Immature natural killer cell (primary cell): ENCODE data around the gene SPOCD1. TPM values are rescaled to one million over a fixed set of nuclear protein-coding genes. Genes with fewer than 3 reads are reported as not detected.
A peak's percentile ranks its signal among the peaks of the same experiment; 100 is the strongest.

Source experiments
- DNase-seq, 3 donors: peaks; one replicate each; pipeline ENCODE4 v3.0.0; 2022; ENCODE audit warnings: mixed read lengths in 1 of 3
- H3K27ac Mint-ChIP-seq, 6 donors: one replicate each; pipeline ENCODE4 v1.8.0; 2020; ENCODE audit warnings: mixed read lengths in 6 of 6, mild to moderate bottlenecking in 5 of 6, inconsistent platforms in 4 of 6, moderate library complexity in 3 of 6
- H3K27me3 Mint-ChIP-seq, 3 donors: one replicate each; pipeline ENCODE4 v1.8.0; 2020 to 2021; ENCODE audit warnings: low read depth in 3 of 3, mild to moderate bottlenecking in 3 of 3, mixed read lengths in 3 of 3, moderate library complexity in 3 of 3, inconsistent platforms in 1 of 3
- H3K36me3 Mint-ChIP-seq, 3 donors: one replicate each; pipeline ENCODE4 v1.8.0; 2020; ENCODE audit warnings: mixed read lengths in 3 of 3, inconsistent platforms in 2 of 3, mild to moderate bottlenecking in 2 of 3
- H3K4me1 Mint-ChIP-seq, 2 donors: one replicate each; pipeline ENCODE4 v1.8.0; 2020; ENCODE audit warnings: inconsistent platforms in 2 of 2, mild to moderate bottlenecking in 2 of 2, mixed read lengths in 2 of 2, moderate library complexity in 1 of 2
- H3K4me3 Mint-ChIP-seq, 5 donors: one replicate each; pipeline ENCODE4 v1.8.0; 2020; ENCODE audit warnings: mild to moderate bottlenecking in 5 of 5, mixed read lengths in 5 of 5, inconsistent platforms in 3 of 5, moderate library complexity in 3 of 5
- H3K9me3 Mint-ChIP-seq, 6 donors: one replicate each; pipeline ENCODE4 v1.8.0; 2020; ENCODE audit warnings: mild to moderate bottlenecking in 6 of 6, mixed read lengths in 6 of 6, inconsistent platforms in 4 of 6, moderate library complexity in 3 of 6
- polyA plus RNA-seq, 3 donors: library from polyadenylated mRNA; unstranded; fragments of 300-500 nt; fragmentation: Illumina TruSeq; gene quantifications; one replicate each; pipeline ENCODE4 v1.2.3, GENCODE V29; 2021

Gene SPOCD1
- polyA plus RNA-seq, 3 donors from 2014 or later = 0.24 to 2.5 (median 0.46) TPM

GRCh38 chr1:31775210-31775999 lies 40.4 kb downstream of the SPOCD1 start:
- peaks cover 3 to 6% (median 3%) of the 10 kb centered on the region in 3 donors for H3K36me3 Mint-ChIP-seq
- H3K4me1 Mint-ChIP-seq = peaks cover 21 to 25% of the 10 kb centered on the region in 2 donors
- H3K27ac Mint-ChIP-seq = no peak overlapping the region
- H3K27me3 Mint-ChIP-seq = peaks cover 15 to 35% (median 17%) of the 10 kb centered on the region in 3 donors
- no peak overlapping the region for H3K4me3 Mint-ChIP-seq
- no peaks in the 10 kb centered on the region for H3K9me3 Mint-ChIP-seq
- DNase-seq = no peak

DNA sequence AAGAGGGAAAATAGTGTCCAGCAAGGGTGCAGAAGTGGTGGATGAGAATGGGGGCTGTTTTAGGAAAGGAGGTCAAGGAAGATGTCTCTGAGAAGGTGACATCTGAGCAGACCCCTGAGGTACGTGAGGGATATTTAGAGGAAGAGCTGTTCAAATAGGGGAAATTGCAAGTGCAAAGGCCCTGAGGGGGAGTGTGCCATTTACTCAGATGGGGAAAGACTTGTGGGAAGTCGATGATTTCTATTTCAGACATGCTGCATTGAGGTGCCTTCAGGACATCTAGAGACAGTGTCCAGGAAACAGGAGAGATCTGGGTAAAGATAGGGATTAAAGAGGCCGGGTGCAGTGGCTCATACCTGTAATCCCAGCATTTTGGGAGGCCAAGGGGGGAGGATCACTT lies 41.3 kb downstream of the SPOCD1 start:
- peaks cover 21 to 25% of the 10 kb centered on the region in 2 donors for H3K4me1 Mint-ChIP-seq
- no peak overlapping the region for H3K27ac Mint-ChIP-seq
- no peaks in the 10 kb centered on the region for H3K9me3 Mint-ChIP-seq
- peaks cover 3 to 6% (median 3%) of the 10 kb centered on the region in 3 donors for H3K36me3 Mint-ChIP-seq
- no peak for DNase-seq
- peak overlapping the region in 1 of 5 donors; percentile 13 for H3K4me3 Mint-ChIP-seq
- H3K27me3 Mint-ChIP-seq = peaks cover 15 to 35% (median 17%) of the 10 kb centered on the region in 3 donors

GRCh38 chr1:31773861-31774260 lies 42.0 kb downstream of the SPOCD1 start:
- Mint-ChIP-seq H3K27me3 (peaks cover 15 to 35% (median 17%) of the 10 kb centered on the region in 3 donors), H3K4me1 (peaks cover 23 to 25% of the 10 kb centered on the region in 2 donors), H3K27ac (no peak overlapping the region), H3K9me3 (no peaks in the 10 kb centered on the region), H3K36me3 (peaks cover 3 to 6% (median 3%) of the 10 kb centered on the region in 3 donors), H3K4me3 (no peak overlapping the region)
- DNase-seq = no peak

DNA sequence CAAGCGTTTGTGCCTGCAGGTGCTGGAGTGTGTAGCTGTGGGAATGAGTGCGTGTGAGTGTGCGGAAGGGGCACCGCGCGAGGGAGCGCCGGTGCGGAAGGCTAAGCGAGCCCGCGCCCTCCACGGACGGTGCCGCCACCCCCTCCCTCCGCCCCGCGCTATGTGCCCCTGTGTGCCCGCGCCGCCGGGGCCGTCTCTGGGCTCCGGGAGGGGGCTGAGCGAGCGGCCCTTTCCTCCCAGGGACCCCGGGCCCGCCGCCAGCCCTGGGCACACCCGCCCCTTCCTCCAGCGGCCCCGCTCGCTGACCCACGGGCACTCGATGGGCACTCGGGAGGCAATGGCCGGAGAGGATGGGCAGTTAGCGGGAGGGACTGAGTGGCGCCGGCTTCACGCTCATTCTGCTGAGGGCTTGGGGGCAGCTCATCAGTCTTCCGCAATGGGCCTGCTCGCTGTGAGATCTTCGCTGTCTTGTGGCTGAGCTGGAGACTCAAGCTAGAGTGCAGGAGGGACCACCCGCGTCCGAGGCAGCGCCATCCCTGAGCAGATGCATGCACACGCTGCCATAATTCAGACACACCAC lies 43.1 kb downstream of the SPOCD1 start:
- DNase-seq = no peak
- Mint-ChIP-seq H3K4me1 (peaks cover 23 to 25% of the 10 kb centered on the region in 2 donors), H3K4me3 (peak overlapping the region; percentile 81 to 95 (median 91)), H3K36me3 (peaks cover 3 to 6% (median 3%) of the 10 kb centered on the region in 3 donors), H3K27ac (no peak overlapping the region), H3K27me3 (peaks cover 17 to 35% (median 17%) of the 10 kb centered on the region in 3 donors), H3K9me3 (no peaks in the 10 kb centered on the region)

- peaks cover 17 to 32% (median 17%) of the 10 kb centered on the region in 3 donors for H3K27me3 Mint-ChIP-seq
Observed at GRCh38 chr1:31771891-31772668, 43.7 kb downstream of the SPOCD1 start.

DNA sequence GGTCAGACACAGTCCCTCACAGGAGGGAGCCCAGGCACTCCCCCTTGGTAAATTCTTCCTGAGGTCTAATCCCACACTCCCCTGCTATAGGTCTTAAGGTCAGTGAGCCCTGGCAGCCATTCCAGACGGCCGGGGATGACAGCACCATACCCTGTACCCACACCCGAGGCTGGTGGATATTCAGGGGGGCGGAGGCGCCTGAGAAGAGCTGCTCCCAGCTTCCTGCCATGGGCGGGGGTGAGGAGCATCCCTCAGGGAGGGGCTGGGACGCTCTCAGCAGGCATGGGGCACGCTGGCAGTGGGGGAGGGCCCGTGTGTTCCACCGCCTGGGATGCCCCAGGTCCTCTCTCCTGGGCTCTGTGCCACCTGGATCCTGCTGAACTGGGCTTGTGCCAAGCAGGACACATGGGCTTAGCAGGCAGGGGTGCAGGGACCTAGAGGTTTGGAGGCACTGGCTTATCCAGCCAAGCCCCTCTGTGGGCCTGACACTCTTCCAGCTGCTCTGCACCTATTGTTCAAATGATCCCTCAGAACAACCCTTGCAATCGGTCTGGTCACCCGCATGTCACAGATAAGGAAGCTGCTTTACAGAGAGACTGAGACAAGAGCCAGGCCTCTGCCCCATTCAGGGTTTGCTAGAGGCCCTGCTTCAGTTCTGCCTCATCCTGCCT lies 46.0 kb downstream of the SPOCD1 start:
- Mint-ChIP-seq H3K4me1 (peaks cover 27 to 29% of the 10 kb centered on the region in 2 donors), H3K9me3 (no peaks in the 10 kb centered on the region), H3K4me3 (peak overlapping the region in 1 of 5 donors; percentile 9), H3K36me3 (peaks cover 3 to 6% (median 3%) of the 10 kb centered on the region in 3 donors), H3K27ac (no peak overlapping the region), H3K27me3 (peaks cover 12 to 29% (median 15%) of the 10 kb centered on the region in 3 donors)
- DNase-seq = no peak

More at GRCh38 chr1:31771891-31772668, 43.7 kb downstream of the SPOCD1 start:
- peak overlapping the region; percentile 81 to 95 (median 91) for H3K4me3 Mint-ChIP-seq
- peaks cover 3 to 6% (median 3%) of the 10 kb centered on the region in 3 donors for H3K36me3 Mint-ChIP-seq
- peaks cover 23 to 25% of the 10 kb centered on the region in 2 donors for H3K4me1 Mint-ChIP-seq
- no peaks in the 10 kb centered on the region for H3K9me3 Mint-ChIP-seq
- H3K27ac Mint-ChIP-seq = peak overlapping the region in 1 of 6 donors; percentile 2
- DNase-seq = peak in 2 of 3 donors; percentile 23 to 29

- no peak for DNase-seq
- H3K36me3 Mint-ChIP-seq = peaks cover 3 to 6% (median 3%) of the 10 kb centered on the region in 3 donors
- H3K4me3 Mint-ChIP-seq = no peak overlapping the region
- no peaks in the 10 kb centered on the region for H3K9me3 Mint-ChIP-seq
- H3K27ac Mint-ChIP-seq = no peak overlapping the region
- peaks cover 9 to 24% (median 15%) of the 10 kb centered on the region in 3 donors for H3K27me3 Mint-ChIP-seq
- peaks cover 31 to 33% of the 10 kb centered on the region in 2 donors for H3K4me1 Mint-ChIP-seq
Observed at GRCh38 chr1:31768939-31769704, 46.7 kb downstream of the SPOCD1 start.

GRCh38 chr1:31768407-31768907 lies 47.4 kb downstream of the SPOCD1 start:
- Mint-ChIP-seq H3K4me1 (peaks cover 31 to 34% of the 10 kb centered on the region in 2 donors), H3K27me3 (peaks cover 8 to 19% (median 15%) of the 10 kb centered on the region in 3 donors), H3K36me3 (peaks cover 3 to 6% (median 3%) of the 10 kb centered on the region in 3 donors), H3K4me3 (no peak overlapping the region), H3K27ac (no peak overlapping the region), H3K9me3 (no peaks in the 10 kb centered on the region)
- DNase-seq = no peak

GRCh38 chr1:31767225-31767624 lies 48.6 kb downstream of the SPOCD1 start:
- Mint-ChIP-seq H3K9me3 (no peaks in the 10 kb centered on the region), H3K4me1 (peaks cover 29 to 31% of the 10 kb centered on the region in 2 donors), H3K27ac (peak overlapping the region in 1 of 6 donors; percentile 14), H3K27me3 (peaks cover 7 to 10% (median 8%) of the 10 kb centered on the region in 3 donors), H3K36me3 (peaks cover 0 to 2% (median 0%) of the 10 kb centered on the region in 3 donors), H3K4me3 (no peak overlapping the region)
- no peak for DNase-seq

DNA sequence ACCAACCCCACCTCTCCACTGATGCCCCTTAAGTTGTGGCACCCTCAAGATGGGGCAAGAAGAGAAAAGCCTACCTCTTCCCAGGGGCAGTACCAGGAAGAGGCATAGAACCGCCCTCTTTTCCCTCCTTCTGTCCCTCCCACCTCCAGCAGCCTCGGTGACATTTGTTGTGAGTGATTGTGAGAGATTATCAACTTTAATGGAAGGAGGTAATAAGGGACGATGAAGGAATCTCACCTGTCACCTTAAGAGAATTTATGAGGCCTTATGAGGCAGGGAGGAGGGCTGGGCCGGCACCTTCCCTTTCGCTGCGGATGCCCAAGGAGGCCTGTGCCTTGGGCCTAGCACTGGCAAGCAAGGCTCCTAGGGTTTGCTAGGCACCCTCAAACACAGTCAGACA lies 50.3 kb downstream of the SPOCD1 start:
- no peak overlapping the region for H3K27ac Mint-ChIP-seq
- DNase-seq = no peak
- peaks cover 0 to 7% (median 5%) of the 10 kb centered on the region in 3 donors for H3K27me3 Mint-ChIP-seq
- H3K36me3 Mint-ChIP-seq = no peaks in the 10 kb centered on the region
- H3K4me3 Mint-ChIP-seq = no peak overlapping the region
- peaks cover 29 to 30% of the 10 kb centered on the region in 2 donors for H3K4me1 Mint-ChIP-seq
- H3K9me3 Mint-ChIP-seq = no peaks in the 10 kb centered on the region

DNA sequence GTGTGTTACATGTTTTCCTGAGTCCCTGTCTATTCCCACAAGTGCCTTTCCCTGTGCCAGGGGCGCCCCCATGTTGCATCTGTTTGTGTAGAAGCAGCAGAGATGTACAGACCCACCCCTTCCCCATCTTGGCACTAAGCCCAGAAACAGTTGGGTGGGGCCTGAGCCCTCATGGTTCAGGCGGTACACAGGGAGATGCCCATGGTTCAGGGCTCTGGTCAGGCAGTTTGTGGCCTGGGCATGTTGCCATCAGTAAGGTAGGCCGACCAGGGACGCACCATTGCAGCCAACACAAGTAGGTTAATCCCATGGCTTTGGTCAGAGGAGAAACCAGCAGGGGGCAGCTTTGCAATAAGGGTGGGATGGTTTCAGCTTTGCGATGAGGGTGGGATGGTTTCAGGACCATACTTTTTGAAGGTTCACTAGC lies 50.8 kb downstream of the SPOCD1 start:
- Mint-ChIP-seq H3K9me3 (no peaks in the 10 kb centered on the region), H3K36me3 (no peaks in the 10 kb centered on the region), H3K4me1 (peaks cover 32 to 33% of the 10 kb centered on the region in 2 donors), H3K27me3 (peaks cover 0 to 7% (median 6%) of the 10 kb centered on the region in 3 donors), H3K27ac (no peak overlapping the region), H3K4me3 (peak overlapping the region; percentile 48 to 84 (median 80))
- no peak for DNase-seq

DNA sequence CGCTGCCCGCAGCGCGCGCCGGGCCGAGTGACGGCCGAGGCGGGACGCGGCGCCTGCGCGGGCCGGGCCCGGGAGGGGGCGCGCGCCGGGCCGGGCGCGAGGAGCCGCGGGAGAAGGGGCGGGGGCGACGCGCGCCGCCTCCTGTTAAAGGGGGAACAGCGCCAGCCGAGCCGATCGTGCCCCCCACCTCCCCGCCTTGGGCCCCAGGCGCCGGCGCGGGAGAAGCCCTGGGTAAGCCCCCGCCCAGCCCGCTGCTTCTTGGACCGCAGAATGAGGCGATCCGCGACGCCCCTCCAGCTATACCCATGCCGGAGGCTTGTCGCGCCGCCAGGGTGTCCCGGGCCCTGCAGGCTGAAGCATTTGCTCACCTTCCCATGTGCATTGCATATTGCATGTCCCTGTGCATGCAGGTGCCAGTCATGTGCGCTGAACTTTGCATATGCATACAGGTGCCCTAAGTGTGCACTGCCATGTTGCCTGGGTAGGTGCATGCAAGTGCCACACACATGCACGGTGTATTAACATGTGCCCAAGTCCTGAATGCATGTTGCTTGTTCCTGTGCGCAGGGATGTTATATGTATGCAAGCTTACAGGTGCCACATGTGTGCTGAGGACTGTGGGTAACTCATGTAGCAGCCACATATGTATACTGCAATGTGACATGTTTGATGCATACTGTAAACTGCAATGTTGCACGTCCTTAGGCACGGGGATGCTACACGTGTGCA lies 51.3 kb downstream of the SPOCD1 start, which contains the start of gene ADGRB2:
Gene ADGRB2, minus strand, starts transcription at position 29 of the 729 bp plus-strand sequence. CDS start 7,119 bp downstream, outside the sequence.
- H3K27me3 Mint-ChIP-seq = peaks cover 0 to 8% (median 7%) of the 10 kb centered on the region in 3 donors
- no peaks in the 10 kb centered on the region for H3K36me3 Mint-ChIP-seq
- H3K27ac Mint-ChIP-seq = peak within 1 kb of the TSS in 3 of 6 donors; percentile 21 to 66 (median 55)

More for the DNA sequence above, 51.3 kb downstream of the SPOCD1 start, which contains the start of gene ADGRB2:
- Mint-ChIP-seq H3K4me3 (peak within 1 kb of the TSS; percentile 83 to 90 (median 87)), H3K9me3 (no peaks in the 10 kb centered on the region), H3K4me1 (peaks cover 36 to 39% of the 10 kb centered on the region in 2 donors)
- DNase-seq = peak in 1 of 3 donors; percentile 28
